Progenitor cell of endocrine pancreas (in vitro differentiated cells): Measurements from ENCODE around the gene PELI3. TPM values are rescaled to one million over a fixed set of nuclear protein-coding genes. Genes with fewer than 3 reads are reported as not detected.
"Not testable (repeated sequence)": the region's sequence is repeated elsewhere in the genome, so short reads cannot be mapped to it uniquely, and the experiment has no call there.

Source experiments
- DNase-seq: peaks from one replicate; pipeline ENCODE4 v3.0.0; 2021; ENCODE audit warnings: low spot score; ENCODE audit not compliant: unreplicated experiment
- H3K27ac Mint-ChIP-seq: 2 replicates; pipeline ENCODE4 v1.8.0; 2021; ENCODE audit warnings: mild to moderate bottlenecking, moderate library complexity, mixed read lengths
- H3K27me3 Mint-ChIP-seq: 2 replicates; pipeline ENCODE4 v1.8.0; 2021; ENCODE audit warnings: mixed read lengths
- H3K36me3 Mint-ChIP-seq: 2 replicates; pipeline ENCODE4 v1.8.0; 2022; ENCODE audit warnings: mixed read lengths; ENCODE audit not compliant: insufficient read depth
- H3K4me1 Mint-ChIP-seq: 2 replicates; pipeline ENCODE4 v1.8.0; 2021; ENCODE audit warnings: low read depth, mixed read lengths
- H3K4me3 Mint-ChIP-seq: 2 replicates; pipeline ENCODE4 v1.8.0; 2021; ENCODE audit warnings: low read depth, mild to moderate bottlenecking, moderate library complexity, mixed read lengths
- H3K9me3 Mint-ChIP-seq: 2 replicates; pipeline ENCODE4 v1.8.0; 2021; ENCODE audit warnings: low read depth, mixed read lengths
- total RNA-seq: library from RNA; stranded (reverse); gene quantifications from 2 replicates; pipeline ENCODE4 v1.2.1, GENCODE V29; 2021
- TF ChIP-seq, protein P1 (sequence below): fragments of 200-600 bp; sonication (generic); IDR thresholded peaks from one replicate; pipeline ENCODE4 v1.5.0; 2021; ENCODE audit warnings: antibody characterized with exemption, mild to moderate bottlenecking; ENCODE audit not compliant: unreplicated experiment

Gene PELI3
- total RNA-seq, 1 donor from 2014 or later: 17.8 TPM

- no peak for DNase-seq
- no peaks in the 10 kb centered on the region for H3K36me3 Mint-ChIP-seq
Measured at GRCh38 chr11:66454828-66455227, 11.9 kb upstream of the PELI3 start.

GRCh38 chr11:66457826-66458225 is 8.9 kb upstream of the PELI3 start:
- Mint-ChIP-seq H3K27me3 (peaks cover 20% of the 10 kb centered on the region), H3K4me1 (no peaks in the 10 kb centered on the region), H3K27ac (no peak overlapping the region), H3K9me3 (no peaks in the 10 kb centered on the region), H3K4me3 (no peak overlapping the region), H3K36me3 (no peaks in the 10 kb centered on the region)
- no peak for DNase-seq
- TF ChIP-seq, protein P1, sequence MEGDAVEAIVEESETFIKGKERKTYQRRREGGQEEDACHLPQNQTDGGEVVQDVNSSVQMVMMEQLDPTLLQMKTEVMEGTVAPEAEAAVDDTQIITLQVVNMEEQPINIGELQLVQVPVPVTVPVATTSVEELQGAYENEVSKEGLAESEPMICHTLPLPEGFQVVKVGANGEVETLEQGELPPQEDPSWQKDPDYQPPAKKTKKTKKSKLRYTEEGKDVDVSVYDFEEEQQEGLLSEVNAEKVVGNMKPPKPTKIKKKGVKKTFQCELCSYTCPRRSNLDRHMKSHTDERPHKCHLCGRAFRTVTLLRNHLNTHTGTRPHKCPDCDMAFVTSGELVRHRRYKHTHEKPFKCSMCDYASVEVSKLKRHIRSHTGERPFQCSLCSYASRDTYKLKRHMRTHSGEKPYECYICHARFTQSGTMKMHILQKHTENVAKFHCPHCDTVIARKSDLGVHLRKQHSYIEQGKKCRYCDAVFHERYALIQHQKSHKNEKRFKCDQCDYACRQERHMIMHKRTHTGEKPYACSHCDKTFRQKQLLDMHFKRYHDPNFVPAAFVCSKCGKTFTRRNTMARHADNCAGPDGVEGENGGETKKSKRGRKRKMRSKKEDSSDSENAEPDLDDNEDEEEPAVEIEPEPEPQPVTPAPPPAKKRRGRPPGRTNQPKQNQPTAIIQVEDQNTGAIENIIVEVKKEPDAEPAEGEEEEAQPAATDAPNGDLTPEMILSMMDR: no peak

More at GRCh38 chr11:66454828-66455227, 11.9 kb upstream of the PELI3 start:
- Mint-ChIP-seq H3K9me3 (no peaks in the 10 kb centered on the region), H3K27ac (no peak overlapping the region), H3K4me3 (no peak overlapping the region), H3K27me3 (peaks cover 34% of the 10 kb centered on the region), H3K4me1 (no peaks in the 10 kb centered on the region)
- TF ChIP-seq, protein P1: no peak

DNA sequence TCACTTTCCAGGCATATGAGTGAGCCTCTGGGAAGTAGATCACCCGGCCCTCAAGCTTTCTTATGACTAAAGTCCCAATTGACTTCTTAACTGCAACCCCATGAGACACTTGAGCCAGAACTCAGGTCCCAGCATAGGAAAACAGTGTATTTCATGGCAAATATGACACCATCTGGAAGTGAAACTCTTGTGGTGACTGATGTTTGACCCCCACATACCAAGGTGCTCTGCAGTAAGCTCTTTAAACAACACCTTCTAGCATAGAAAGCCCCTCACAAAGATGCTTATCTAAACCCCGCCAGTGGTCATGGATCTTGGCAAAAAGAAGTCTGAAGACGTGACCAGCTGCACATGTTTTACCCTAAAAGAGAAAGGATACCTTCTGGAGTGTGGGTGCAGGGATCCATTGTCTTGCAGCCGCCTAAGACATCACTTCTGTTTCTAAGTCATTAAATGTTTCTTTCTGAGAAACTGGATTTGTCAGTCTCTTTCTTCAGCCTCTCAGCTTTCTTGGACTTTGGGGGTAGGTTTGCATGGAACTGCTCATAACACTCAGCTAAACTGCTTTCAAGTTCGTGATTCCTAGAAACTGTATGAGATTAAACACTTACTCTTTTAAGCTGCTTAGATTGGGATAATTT is 7.4 kb upstream of the PELI3 start:
- H3K4me1 Mint-ChIP-seq: no peaks in the 10 kb centered on the region
- TF ChIP-seq, protein P1: no peak
- DNase-seq: no peak
- H3K9me3 Mint-ChIP-seq: no peaks in the 10 kb centered on the region
- H3K4me3 Mint-ChIP-seq: no peak overlapping the region
- no peak overlapping the region for H3K27ac Mint-ChIP-seq
- H3K27me3 Mint-ChIP-seq: peaks cover 12% of the 10 kb centered on the region
- H3K36me3 Mint-ChIP-seq: no peaks in the 10 kb centered on the region

DNA sequence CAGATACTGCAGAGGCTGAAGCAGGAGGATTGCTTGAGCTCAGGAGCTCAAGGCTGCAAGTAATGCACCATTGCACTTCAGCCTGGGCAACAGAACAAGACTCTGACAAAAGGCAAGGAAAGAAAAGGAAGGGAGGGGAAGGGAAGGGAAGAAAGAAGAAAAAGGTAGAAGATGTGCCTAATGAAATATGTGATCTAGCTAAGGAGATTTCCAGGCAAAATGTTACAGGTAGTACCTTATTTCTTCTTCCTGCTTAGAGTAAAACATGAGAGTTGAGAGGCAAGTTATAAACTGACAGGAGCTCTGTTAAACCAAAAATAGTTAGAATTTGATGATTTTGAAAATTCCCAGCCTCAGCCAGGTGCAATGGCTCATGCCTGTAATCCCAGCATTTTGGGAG is 4.7 kb upstream of the PELI3 start:
- TF ChIP-seq, protein P1: no peak
- H3K36me3 Mint-ChIP-seq: no peaks in the 10 kb centered on the region
- DNase-seq: no peak
- H3K4me1 Mint-ChIP-seq: no peaks in the 10 kb centered on the region
- peaks cover 7% of the 10 kb centered on the region for H3K27me3 Mint-ChIP-seq
- no peaks in the 10 kb centered on the region for H3K9me3 Mint-ChIP-seq
- no peak overlapping the region for H3K27ac Mint-ChIP-seq
- no peak overlapping the region for H3K4me3 Mint-ChIP-seq

DNA sequence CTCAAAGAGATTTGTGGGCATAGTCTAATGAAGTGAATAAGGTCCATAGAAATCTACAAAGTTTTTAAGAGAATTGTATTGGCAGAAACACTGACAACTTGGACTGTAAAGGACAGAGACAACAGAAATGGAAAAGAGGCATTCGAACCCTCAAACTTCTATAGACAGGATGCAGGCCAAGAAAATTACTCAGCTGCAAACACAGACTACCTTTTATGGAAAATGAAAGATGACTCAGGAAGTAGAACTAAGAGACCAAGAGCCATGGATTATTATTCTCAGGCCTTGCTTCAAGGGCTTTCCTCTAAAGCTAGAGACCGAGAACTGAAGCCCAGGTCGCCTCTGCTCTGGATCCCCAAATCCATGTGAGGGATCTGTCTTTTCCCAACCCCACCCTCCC is 3.8 kb upstream of the PELI3 start:
- H3K36me3 Mint-ChIP-seq: no peaks in the 10 kb centered on the region
- no peaks in the 10 kb centered on the region for H3K9me3 Mint-ChIP-seq
- TF ChIP-seq, protein P1: no peak
- H3K27me3 Mint-ChIP-seq: peaks cover 7% of the 10 kb centered on the region
- no peak for DNase-seq
- no peak overlapping the region for H3K27ac Mint-ChIP-seq
- H3K4me3 Mint-ChIP-seq: no peak overlapping the region
- H3K4me1 Mint-ChIP-seq: peaks cover 3% of the 10 kb centered on the region

GRCh38 chr11:66464116-66464515 is 2.6 kb upstream of the PELI3 start:
- not testable (repeated sequence) for H3K4me1 Mint-ChIP-seq, H3K4me3 Mint-ChIP-seq

More at GRCh38 chr11:66464116-66464515, 2.6 kb upstream of the PELI3 start:
- not testable (repeated sequence) for H3K9me3 Mint-ChIP-seq, H3K27ac Mint-ChIP-seq, H3K36me3 Mint-ChIP-seq, DNase-seq, H3K27me3 Mint-ChIP-seq
